Body of pancreas (tissue), 4 donors: ENCODE results near the gene TARS1. TPM values are rescaled to one million over a fixed set of nuclear protein-coding genes. Genes with fewer than 3 reads are reported as not detected.

Experiments
- ATAC-seq: fragments of 150-250 bp; one replicate; pipeline ENCODE4 v1.9.1; 2016
- DNase-seq, 4 donors: peaks; one replicate each; pipeline ENCODE4 v3.0.0-alpha.2; 2019
- H3K27ac ChIP-seq, 4 donors: fragments of 200-600 bp; sonication (generic); 1 replicate in 3 of 4; 2 replicates in 1 of 4; pipeline versions ENCODE4 v1.5.1 to v1.6.1; 2016 to 2019; ENCODE audit warnings: mild to moderate bottlenecking in 1 of 4, mixed read lengths in 1 of 4, moderate library complexity in 1 of 4
- H3K27me3 ChIP-seq, 2 donors: fragments of 200-600 bp; sonication (generic); one replicate each; pipeline ENCODE4 v1.6.0; 2016; ENCODE audit warnings: mild to moderate bottlenecking in 1 of 2
- H3K36me3 ChIP-seq, 2 donors: fragments of 200-600 bp; sonication (generic); replicated peaks in 1 of 2; 2 replicates each; pipeline ENCODE4 v1.5.1; 2016; ENCODE audit warnings: low read depth in 2 of 2; ENCODE audit not compliant: insufficient read depth in 1 of 2
- H3K4me1 ChIP-seq: fragments of 200-600 bp; sonication (generic); one replicate; pipeline ENCODE4 v1.6.0; 2016
- H3K4me3 ChIP-seq, 2 donors: fragments of 200-600 bp; sonication (generic); 1 replicate in 1 of 2; 2 replicates in 1 of 2; pipeline ENCODE4 v1.5.1; 2016 to 2019
- H3K9me3 ChIP-seq, 3 donors: fragments of 200-600 bp; sonication (generic); 1 replicate in 2 of 3; 2 replicates in 1 of 3; pipeline ENCODE4 v1.5.1; 2016
- CTCF ChIP-seq, 7 experiments: fragments of 450-650 bp in 4 of 7; fragments of 200-600 bp in 3 of 7; sonication (generic) in 3 of 7; IDR thresholded peaks; one replicate each; pipeline ENCODE4 v1.5.1; 2016 to 2019; ENCODE audit warnings: antibody characterized with exemption in 7 of 7
- POLR2A ChIP-seq, 3 donors: fragments of 450-650 bp; IDR thresholded peaks; one replicate each; pipeline ENCODE4 v1.6.1; 2016; ENCODE audit warnings: antibody characterized with exemption in 3 of 3, mild to moderate bottlenecking in 2 of 3
- WGBS, 2 donors: methylation state at CpG; one replicate each; pipeline ENCODE4 v1.1.5; 2017; 5-methylcytosine and 5-hydroxymethylcytosine counted together
- intact Hi-C: fragments of 100-400 bp; cut with DNase I; formaldehyde crosslinking; loops from one replicate; pipeline ENCODE4 v1.15.1; 2023
- total RNA-seq, 2 donors: library from RNA; depleted of rRNA; stranded (reverse); fragments of >200 nt; gene quantifications; one replicate each; pipeline ENCODE4 v1.1.0, GENCODE V29; 2016

The TARS1 gene
- total RNA-seq, 2 donors from 2014 or later: 38.4 to 52.1 TPM

GRCh38 chr5:33441241-33442177 lies 744 bp downstream of the TARS1 start:
- DNase-seq (peak; percentile 19 to 48 (median 26)), ATAC-seq (no peak)
- H3K27me3 ChIP-seq: no peaks in the 10 kb centered on the region
- peaks cover 46% of the 10 kb centered on the region for H3K4me1 ChIP-seq
- peak overlapping the region; percentile 92 to 96 (median 93) for H3K27ac ChIP-seq
- no peaks in the 10 kb centered on the region for H3K9me3 ChIP-seq
- no peaks in the 10 kb centered on the region for H3K36me3 ChIP-seq
- 1 to 3% methylated on average over 22 of the region's 22 CpGs for WGBS, 2 donors
- TF ChIP-seq CTCF (IDR thresholded peaks at IDR 0.05) (no peak), POLR2A (IDR thresholded peaks at IDR 0.05) (no peak)
- intact Hi-C loops: no loop called here
- peak overlapping the region; percentile 65 to 89 for H3K4me3 ChIP-seq

GRCh38 chr5:33444542-33444941 lies 3.8 kb downstream of the TARS1 start:
- no peak overlapping the region for H3K4me3 ChIP-seq
- no peaks in the 10 kb centered on the region for H3K27me3 ChIP-seq
- ATAC-seq (no peak), DNase-seq (no peak)
- no peaks in the 10 kb centered on the region for H3K36me3 ChIP-seq
- no peaks in the 10 kb centered on the region for H3K9me3 ChIP-seq
- intact Hi-C loops: no loop called here
- 36 to 50% methylated on average over 4 of the region's 4 CpGs for WGBS, 2 donors
- peaks cover 44% of the 10 kb centered on the region for H3K4me1 ChIP-seq
- peak overlapping the region in 2 of 4 donors; percentile 10 for H3K27ac ChIP-seq
- TF ChIP-seq CTCF (IDR thresholded peaks at IDR 0.05) (no peak), POLR2A (IDR thresholded peaks at IDR 0.05) (no peak)

- TF ChIP-seq POLR2A (IDR thresholded peaks at IDR 0.05): no peak
- TF ChIP-seq CTCF (IDR thresholded peaks at IDR 0.05): no peak
- intact Hi-C loops: no loop called here
- H3K27ac ChIP-seq: no peak overlapping the region
- no peaks in the 10 kb centered on the region for H3K9me3 ChIP-seq
- ATAC-seq (no peak), DNase-seq (no peak)
- H3K27me3 ChIP-seq: no peaks in the 10 kb centered on the region
- no peak overlapping the region for H3K4me3 ChIP-seq
- peaks cover 42% of the 10 kb centered on the region for H3K4me1 ChIP-seq
- no peaks in the 10 kb centered on the region for H3K36me3 ChIP-seq
Observed at GRCh38 chr5:33445798-33446197, 5.0 kb downstream of the TARS1 start.

DNA sequence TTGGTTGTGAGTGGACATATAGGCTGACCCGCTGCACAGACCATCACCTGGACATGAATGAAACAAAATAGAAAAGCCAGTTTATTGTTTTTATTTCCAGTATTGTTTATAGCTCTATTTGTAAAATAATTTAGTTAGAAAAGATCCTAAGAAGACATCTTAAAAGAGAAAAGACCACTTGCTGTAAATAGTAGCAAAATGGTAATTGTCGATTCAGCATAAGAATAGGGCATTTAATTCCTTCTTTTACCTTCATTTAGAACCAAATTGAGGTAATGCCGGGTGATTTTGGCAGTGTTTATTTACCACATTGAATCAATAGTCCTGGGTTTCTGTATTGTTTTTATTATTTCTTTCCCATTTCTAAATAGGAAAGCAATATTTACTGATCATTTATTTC lies 7.4 kb downstream of the TARS1 start:
- H3K4me1 ChIP-seq: peaks cover 28% of the 10 kb centered on the region
- H3K9me3 ChIP-seq: no peaks in the 10 kb centered on the region
- WGBS, 2 donors: 62 to 72% methylated on average over 3 of the region's 3 CpGs
- ATAC-seq: no peak
- no peak overlapping the region for H3K4me3 ChIP-seq
- no peaks in the 10 kb centered on the region for H3K36me3 ChIP-seq
- H3K27ac ChIP-seq: no peak overlapping the region
- no peak for TF ChIP-seq CTCF (IDR thresholded peaks at IDR 0.05)
- TF ChIP-seq POLR2A (IDR thresholded peaks at IDR 0.05): no peak
- no peaks in the 10 kb centered on the region for H3K27me3 ChIP-seq
- intact Hi-C loops: no loop called here
- DNase-seq: no peak

DNA sequence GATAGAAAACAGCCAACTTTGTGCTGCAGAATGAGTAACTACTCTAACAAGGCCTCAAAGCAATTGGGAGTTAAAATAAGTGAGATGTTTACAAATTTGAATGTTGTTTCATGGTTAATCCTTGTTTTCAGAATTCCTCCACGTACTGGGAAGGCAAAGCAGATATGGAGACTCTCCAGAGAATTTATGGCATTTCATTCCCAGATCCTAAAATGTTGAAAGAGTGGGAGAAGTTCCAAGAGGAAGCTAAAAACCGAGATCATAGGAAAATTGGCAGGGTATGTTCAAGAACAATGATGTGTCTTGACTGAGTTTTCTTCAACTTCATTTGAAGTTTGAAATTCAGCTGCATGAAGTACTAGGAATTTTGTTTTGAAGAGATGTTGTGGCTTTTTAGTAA lies 16.4 kb downstream of the TARS1 start:
- no peak for ATAC-seq
- no peak overlapping the region for H3K4me3 ChIP-seq
- TF ChIP-seq POLR2A (IDR thresholded peaks at IDR 0.05) (no peak), CTCF (IDR thresholded peaks at IDR 0.05) (no peak)
- WGBS, 2 donors: 18 to 23% methylated on average over 2 of the region's 2 CpGs
- H3K9me3 ChIP-seq: no peaks in the 10 kb centered on the region
- DNase-seq: no peak
- H3K27me3 ChIP-seq: no peaks in the 10 kb centered on the region
- peaks cover 29 to 45% of the 10 kb centered on the region in 2 donors for H3K36me3 ChIP-seq
- H3K4me1 ChIP-seq: no peaks in the 10 kb centered on the region
- intact Hi-C loops: no loop called here
- no peak overlapping the region for H3K27ac ChIP-seq
